Adrenal gland (tissue), 12 donors: ENCODE results near the gene MITF. TPM values are rescaled to one million over a fixed set of nuclear protein-coding genes. Genes with fewer than 3 reads are reported as not detected.

Source experiments
- DNase-seq, 7 donors: peaks; one replicate each; pipeline ENCODE4 v3.0.0-alpha.2; 2019 to 2020
- H3K27ac ChIP-seq, 5 donors: fragments of 200-600 bp; sonication (generic) in 4 of 5; 1 replicate in 3 of 5; 2 replicates in 2 of 5; pipeline versions ENCODE4 v1.5.1 to v1.8.0; 2016 to 2020; ENCODE audit warnings: mild to moderate bottlenecking in 1 of 5
- H3K27me3 ChIP-seq: fragments of 200-600 bp; 2 replicates; pipeline ENCODE4 v1.8.0; 2021
- H3K36me3 ChIP-seq, 2 donors: fragments of 200-600 bp; replicated peaks in 1 of 2; 1 replicate in 1 of 2; 2 replicates in 1 of 2; pipeline versions ENCODE4 v1.5.1 to v1.8.0; 2018 to 2022
- H3K4me1 ChIP-seq, 2 donors: fragments of 200-600 bp; replicated peaks in 1 of 2; 1 replicate in 1 of 2; 2 replicates in 1 of 2; pipeline versions ENCODE4 v1.5.1 to v1.8.0; 2018 to 2021
- H3K4me3 ChIP-seq, 4 donors: fragments of 200-600 bp; sonication (generic) in 3 of 4; one replicate each; pipeline ENCODE4 v1.5.1; 2016 to 2018
- H3K9me3 ChIP-seq, 3 donors: fragments of 200-600 bp; sonication (generic) in 1 of 3; replicated peaks in 1 of 3; 1 replicate in 2 of 3; 2 replicates in 1 of 3; pipeline versions ENCODE4 v1.5.1 to v1.8.0; 2016 to 2021
- POLR2A ChIP-seq, 2 donors: fragments of 450-650 bp; IDR thresholded peaks; one replicate each; pipeline ENCODE4 v1.6.1; 2017; ENCODE audit warnings: antibody characterized with exemption in 2 of 2, mild to moderate bottlenecking in 2 of 2, moderate library complexity in 1 of 2
- WGBS, 4 donors: extraction: QIAGEN DNeasy Blood & Tissue Kit in 2 of 4; methylation state at CpG; one replicate each; pipeline versions ENCODE4 v1.1.5 to v1.1.7; 2013 to 2017; 5-methylcytosine and 5-hydroxymethylcytosine counted together
- intact Hi-C, 2 donors: fragments of 100-400 bp; cut with DNase I; formaldehyde crosslinking; loops; one replicate each; pipeline versions ENCODE4 v1.14.1 to v1.15.0; 2022 to 2023
- polyA plus RNA-seq, 3 donors: library from polyadenylated mRNA; stranded (reverse); fragments of 200-250 nt in 2 of 3; fragments of 350-450 nt in 1 of 3; fragmentation: Illumina TruSeq in 1 of 3; extraction: RNeasy Lipid Tissue Mini Kit (QIAGEN cat#74804) in 1 of 3; gene quantifications; one replicate each; pipeline ENCODE4 v1.2.3, GENCODE V29; 2013 to 2014
- total RNA-seq, 9 donors: library from RNA; depleted of rRNA in 4 of 9; stranded (reverse); fragments of >200 nt in 4 of 9; fragments of 120-200 nt in 1 of 9; fragmentation: NEBNext Ultra II Directional in 1 of 9; extraction: Animal tissue kit (Norgen Biotek cat#: 25700) in 1 of 9; gene quantifications; one replicate each; pipeline versions ENCODE4 v1.1.0 to v1.2.4, GENCODE V29; 2013 to 2023
- TF ChIP-seq, protein P1 (sequence below), 6 experiments: fragments of 450-650 bp in 4 of 6; fragments of 200-600 bp in 2 of 6; sonication (generic) in 1 of 6; IDR thresholded peaks; 1 replicate in 5 of 6; 2 replicates in 1 of 6; pipeline versions ENCODE4 v1.5.1 to v1.8.0; 2016 to 2021; ENCODE audit warnings: antibody characterized with exemption in 6 of 6, mild to moderate bottlenecking in 2 of 6, moderate library complexity in 1 of 6
- donor health status: healthy with polysubstance abuse.
- donor health status: Bipolar disorder and iron deficiency.
- donor health status: DM: yes; HTN: yes; CAD: no.
- donor health status: DM: no; HTN: no; CAD: no.
- donor health status: DM: no; HTN: no; CAD: no.
- donor health status: DM: yes; HTN: yes; CAD: no.

MITF gene
- total and polyA plus RNA-seq, 12 donors, result 2.4 to 23.4 (median 10.6) TPM

GRCh38 chr3:69985266-69985665 lies 246.0 kb downstream of the MITF start:
- no peak for TF ChIP-seq POLR2A (IDR thresholded peaks at IDR 0.05)
- TF ChIP-seq, protein P1, sequence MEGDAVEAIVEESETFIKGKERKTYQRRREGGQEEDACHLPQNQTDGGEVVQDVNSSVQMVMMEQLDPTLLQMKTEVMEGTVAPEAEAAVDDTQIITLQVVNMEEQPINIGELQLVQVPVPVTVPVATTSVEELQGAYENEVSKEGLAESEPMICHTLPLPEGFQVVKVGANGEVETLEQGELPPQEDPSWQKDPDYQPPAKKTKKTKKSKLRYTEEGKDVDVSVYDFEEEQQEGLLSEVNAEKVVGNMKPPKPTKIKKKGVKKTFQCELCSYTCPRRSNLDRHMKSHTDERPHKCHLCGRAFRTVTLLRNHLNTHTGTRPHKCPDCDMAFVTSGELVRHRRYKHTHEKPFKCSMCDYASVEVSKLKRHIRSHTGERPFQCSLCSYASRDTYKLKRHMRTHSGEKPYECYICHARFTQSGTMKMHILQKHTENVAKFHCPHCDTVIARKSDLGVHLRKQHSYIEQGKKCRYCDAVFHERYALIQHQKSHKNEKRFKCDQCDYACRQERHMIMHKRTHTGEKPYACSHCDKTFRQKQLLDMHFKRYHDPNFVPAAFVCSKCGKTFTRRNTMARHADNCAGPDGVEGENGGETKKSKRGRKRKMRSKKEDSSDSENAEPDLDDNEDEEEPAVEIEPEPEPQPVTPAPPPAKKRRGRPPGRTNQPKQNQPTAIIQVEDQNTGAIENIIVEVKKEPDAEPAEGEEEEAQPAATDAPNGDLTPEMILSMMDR (IDR thresholded peaks at IDR 0.05), result no peak
- WGBS, 4 donors, result 61 to 82% (median 72%) methylated on average over 4 of the region's 4 CpGs
- no peak for DNase-seq
- intact Hi-C loops, result no loop called here
- Histone ChIP-seq H3K4me1 (no peaks in the 10 kb centered on the region), H3K9me3 (no peaks in the 10 kb centered on the region), H3K4me3 (no peak overlapping the region), H3K27ac (no peak overlapping the region), H3K36me3 (no peaks in the 10 kb centered on the region), H3K27me3 (no peaks in the 10 kb centered on the region)

GRCh38 chr3:69986419-69986818 lies 247.2 kb downstream of the MITF start:
- no peaks in the 10 kb centered on the region for H3K27me3 ChIP-seq
- intact Hi-C loops, result no loop called here
- no peaks in the 10 kb centered on the region for H3K4me1 ChIP-seq
- no peak overlapping the region for H3K27ac ChIP-seq
- no peaks in the 10 kb centered on the region for H3K36me3 ChIP-seq
- 74 to 83% (median 78%) methylated on average over 6 of the region's 6 CpGs for WGBS, 4 donors
- TF ChIP-seq, protein P1 (IDR thresholded peaks at IDR 0.05), result no peak
- no peak for TF ChIP-seq POLR2A (IDR thresholded peaks at IDR 0.05)
- DNase-seq, result no peak
- no peaks in the 10 kb centered on the region for H3K9me3 ChIP-seq
- no peak overlapping the region for H3K4me3 ChIP-seq

DNA sequence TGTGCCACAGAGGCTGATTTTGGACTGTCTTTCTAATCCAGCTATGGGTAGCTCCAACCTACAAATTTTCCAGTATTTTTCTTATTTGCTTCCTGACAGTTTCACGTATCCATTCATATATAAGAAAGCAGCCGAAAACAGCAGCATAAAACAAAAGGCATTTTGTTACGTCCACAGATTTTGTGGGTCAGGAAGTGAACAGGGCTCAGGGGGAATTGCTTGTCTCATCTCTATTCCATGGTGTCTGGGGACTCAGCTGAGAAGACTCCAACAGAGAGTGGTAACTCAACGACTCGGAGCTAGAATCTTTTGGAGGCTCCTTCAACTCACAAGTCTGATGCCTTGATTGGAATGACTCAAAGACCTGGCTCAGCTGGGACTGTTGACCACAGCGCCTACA lies 248.6 kb downstream of the MITF start:
- H3K4me1 ChIP-seq, result no peaks in the 10 kb centered on the region
- H3K9me3 ChIP-seq, result no peaks in the 10 kb centered on the region
- TF ChIP-seq, protein P1 (IDR thresholded peaks at IDR 0.05), result no peak
- no peak for TF ChIP-seq POLR2A (IDR thresholded peaks at IDR 0.05)
- WGBS, 4 donors, result 75 to 86% (median 82%) methylated on average over 4 to 6 of the region's 6 CpGs
- no peak for DNase-seq
- H3K27ac ChIP-seq, result no peak overlapping the region
- intact Hi-C loops, result no loop called here
- no peak overlapping the region for H3K4me3 ChIP-seq
- no peaks in the 10 kb centered on the region for H3K27me3 ChIP-seq
- H3K36me3 ChIP-seq, result no peaks in the 10 kb centered on the region

DNA sequence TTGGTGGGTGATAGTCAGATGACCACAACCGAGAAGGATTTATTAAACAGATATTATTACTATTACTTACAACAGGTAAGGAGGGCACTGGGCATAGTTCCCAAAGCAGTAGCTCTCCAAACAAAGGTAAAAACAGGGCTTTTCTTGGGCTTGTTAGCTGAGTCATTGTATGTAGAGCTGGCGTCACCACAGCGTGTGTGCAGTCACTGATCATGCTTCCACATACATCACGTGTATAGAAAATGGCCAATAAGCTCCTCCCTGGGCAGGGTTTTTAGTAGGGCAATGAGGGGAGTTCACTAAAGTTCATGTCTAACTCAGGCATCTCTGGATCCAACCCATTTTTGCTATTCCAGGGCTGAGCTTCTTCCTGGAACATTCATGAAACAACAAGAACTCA lies 254.5 kb downstream of the MITF start:
- no peak for DNase-seq
- Histone ChIP-seq H3K36me3 (no peaks in the 10 kb centered on the region), H3K27ac (no peak overlapping the region), H3K4me1 (peaks cover 0 to 7% of the 10 kb centered on the region in 2 donors), H3K27me3 (no peaks in the 10 kb centered on the region), H3K9me3 (no peaks in the 10 kb centered on the region), H3K4me3 (no peak overlapping the region)
- intact Hi-C loops, result no loop called here
- WGBS, 4 donors, result 73 to 80% (median 79%) methylated on average over 4 of the region's 4 CpGs
- no peak for TF ChIP-seq POLR2A (IDR thresholded peaks at IDR 0.05)
- TF ChIP-seq, protein P1 (IDR thresholded peaks at IDR 0.05), result no peak
